K562 (cell line): ENCODE measurements around the gene SPG21. TPM values are rescaled to one million over a fixed set of nuclear protein-coding genes. Genes with fewer than 3 reads are reported as not detected.

Source experiments
- PHF21A ChIP-seq: fragments of 450-650 bp; IDR thresholded peaks from 2 replicates; pipeline ENCODE4 v1.6.1; 2017; ENCODE audit warnings: low read depth, borderline replicate concordance
- polyA plus RNA-seq, 8 experiments: library from polyadenylated mRNA; depleted of rRNA in 4 of 8; stranded (reverse) in 5 of 8; unstranded in 3 of 8; fragments of >200 nt; fragmentation: Nextera tagmentation in 2 of 8; fragmentation: Illumina TruSeq in 1 of 8; extraction: Ambion mirVana in 2 of 8; extraction: Trizol in 1 of 8; gene quantifications; 2 replicates each; pipeline versions ENCODE4 v1.2.1 to v1.2.3, GENCODE V29; 2011 to 2014; ENCODE audit warnings: inconsistent platforms in 1 of 8, missing spikeins in 1 of 8
- total RNA-seq, 7 experiments: library from RNA; depleted of rRNA in 6 of 7; stranded (reverse); fragments of >200 nt in 6 of 7; fragmentation: Illumina TruSeq in 2 of 7; extraction: Trizol in 2 of 7; gene quantifications; 2 replicates each; pipeline versions ENCODE4 v1.2.1 to v1.2.3, GENCODE V29; 2011 to 2021; ENCODE audit warnings: low replicate concordance in 1 of 7
- TF ChIP-seq, protein P1 (sequence below): fragments of 450-650 bp; IDR thresholded peaks from 2 replicates; pipeline ENCODE4 v1.6.1; 2016; ENCODE audit warnings: mild to moderate bottlenecking, moderate library complexity

SPG21 gene
- total and polyA plus RNA-seq, 9 of the 15 experiments (the other 6 are each of a cell fraction or from before 2014, with no cell fraction given), result 22.8 to 98.8 (median 65.1) TPM

DNA sequence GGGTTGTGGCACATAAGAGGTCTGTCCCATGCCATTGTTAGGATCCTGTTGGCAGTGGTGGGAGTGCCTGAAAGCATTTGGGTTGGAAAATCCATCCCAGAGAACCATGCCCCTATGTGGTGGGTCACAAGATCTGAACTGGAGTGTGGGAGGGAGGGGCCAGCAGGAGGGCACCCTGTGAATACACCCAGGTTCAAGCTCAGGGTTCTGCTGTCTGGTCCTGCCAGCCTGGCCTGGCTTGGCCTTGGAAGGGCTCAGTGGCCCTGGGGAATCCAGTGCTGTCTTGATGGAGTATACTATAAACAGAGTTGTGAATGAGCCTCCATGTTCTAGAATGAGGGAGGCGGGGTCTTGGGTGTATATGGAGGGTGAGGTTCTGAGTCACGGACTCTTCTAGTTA is 66.2 kb downstream of the SPG21 start (continued):
- TF ChIP-seq, protein P1, sequence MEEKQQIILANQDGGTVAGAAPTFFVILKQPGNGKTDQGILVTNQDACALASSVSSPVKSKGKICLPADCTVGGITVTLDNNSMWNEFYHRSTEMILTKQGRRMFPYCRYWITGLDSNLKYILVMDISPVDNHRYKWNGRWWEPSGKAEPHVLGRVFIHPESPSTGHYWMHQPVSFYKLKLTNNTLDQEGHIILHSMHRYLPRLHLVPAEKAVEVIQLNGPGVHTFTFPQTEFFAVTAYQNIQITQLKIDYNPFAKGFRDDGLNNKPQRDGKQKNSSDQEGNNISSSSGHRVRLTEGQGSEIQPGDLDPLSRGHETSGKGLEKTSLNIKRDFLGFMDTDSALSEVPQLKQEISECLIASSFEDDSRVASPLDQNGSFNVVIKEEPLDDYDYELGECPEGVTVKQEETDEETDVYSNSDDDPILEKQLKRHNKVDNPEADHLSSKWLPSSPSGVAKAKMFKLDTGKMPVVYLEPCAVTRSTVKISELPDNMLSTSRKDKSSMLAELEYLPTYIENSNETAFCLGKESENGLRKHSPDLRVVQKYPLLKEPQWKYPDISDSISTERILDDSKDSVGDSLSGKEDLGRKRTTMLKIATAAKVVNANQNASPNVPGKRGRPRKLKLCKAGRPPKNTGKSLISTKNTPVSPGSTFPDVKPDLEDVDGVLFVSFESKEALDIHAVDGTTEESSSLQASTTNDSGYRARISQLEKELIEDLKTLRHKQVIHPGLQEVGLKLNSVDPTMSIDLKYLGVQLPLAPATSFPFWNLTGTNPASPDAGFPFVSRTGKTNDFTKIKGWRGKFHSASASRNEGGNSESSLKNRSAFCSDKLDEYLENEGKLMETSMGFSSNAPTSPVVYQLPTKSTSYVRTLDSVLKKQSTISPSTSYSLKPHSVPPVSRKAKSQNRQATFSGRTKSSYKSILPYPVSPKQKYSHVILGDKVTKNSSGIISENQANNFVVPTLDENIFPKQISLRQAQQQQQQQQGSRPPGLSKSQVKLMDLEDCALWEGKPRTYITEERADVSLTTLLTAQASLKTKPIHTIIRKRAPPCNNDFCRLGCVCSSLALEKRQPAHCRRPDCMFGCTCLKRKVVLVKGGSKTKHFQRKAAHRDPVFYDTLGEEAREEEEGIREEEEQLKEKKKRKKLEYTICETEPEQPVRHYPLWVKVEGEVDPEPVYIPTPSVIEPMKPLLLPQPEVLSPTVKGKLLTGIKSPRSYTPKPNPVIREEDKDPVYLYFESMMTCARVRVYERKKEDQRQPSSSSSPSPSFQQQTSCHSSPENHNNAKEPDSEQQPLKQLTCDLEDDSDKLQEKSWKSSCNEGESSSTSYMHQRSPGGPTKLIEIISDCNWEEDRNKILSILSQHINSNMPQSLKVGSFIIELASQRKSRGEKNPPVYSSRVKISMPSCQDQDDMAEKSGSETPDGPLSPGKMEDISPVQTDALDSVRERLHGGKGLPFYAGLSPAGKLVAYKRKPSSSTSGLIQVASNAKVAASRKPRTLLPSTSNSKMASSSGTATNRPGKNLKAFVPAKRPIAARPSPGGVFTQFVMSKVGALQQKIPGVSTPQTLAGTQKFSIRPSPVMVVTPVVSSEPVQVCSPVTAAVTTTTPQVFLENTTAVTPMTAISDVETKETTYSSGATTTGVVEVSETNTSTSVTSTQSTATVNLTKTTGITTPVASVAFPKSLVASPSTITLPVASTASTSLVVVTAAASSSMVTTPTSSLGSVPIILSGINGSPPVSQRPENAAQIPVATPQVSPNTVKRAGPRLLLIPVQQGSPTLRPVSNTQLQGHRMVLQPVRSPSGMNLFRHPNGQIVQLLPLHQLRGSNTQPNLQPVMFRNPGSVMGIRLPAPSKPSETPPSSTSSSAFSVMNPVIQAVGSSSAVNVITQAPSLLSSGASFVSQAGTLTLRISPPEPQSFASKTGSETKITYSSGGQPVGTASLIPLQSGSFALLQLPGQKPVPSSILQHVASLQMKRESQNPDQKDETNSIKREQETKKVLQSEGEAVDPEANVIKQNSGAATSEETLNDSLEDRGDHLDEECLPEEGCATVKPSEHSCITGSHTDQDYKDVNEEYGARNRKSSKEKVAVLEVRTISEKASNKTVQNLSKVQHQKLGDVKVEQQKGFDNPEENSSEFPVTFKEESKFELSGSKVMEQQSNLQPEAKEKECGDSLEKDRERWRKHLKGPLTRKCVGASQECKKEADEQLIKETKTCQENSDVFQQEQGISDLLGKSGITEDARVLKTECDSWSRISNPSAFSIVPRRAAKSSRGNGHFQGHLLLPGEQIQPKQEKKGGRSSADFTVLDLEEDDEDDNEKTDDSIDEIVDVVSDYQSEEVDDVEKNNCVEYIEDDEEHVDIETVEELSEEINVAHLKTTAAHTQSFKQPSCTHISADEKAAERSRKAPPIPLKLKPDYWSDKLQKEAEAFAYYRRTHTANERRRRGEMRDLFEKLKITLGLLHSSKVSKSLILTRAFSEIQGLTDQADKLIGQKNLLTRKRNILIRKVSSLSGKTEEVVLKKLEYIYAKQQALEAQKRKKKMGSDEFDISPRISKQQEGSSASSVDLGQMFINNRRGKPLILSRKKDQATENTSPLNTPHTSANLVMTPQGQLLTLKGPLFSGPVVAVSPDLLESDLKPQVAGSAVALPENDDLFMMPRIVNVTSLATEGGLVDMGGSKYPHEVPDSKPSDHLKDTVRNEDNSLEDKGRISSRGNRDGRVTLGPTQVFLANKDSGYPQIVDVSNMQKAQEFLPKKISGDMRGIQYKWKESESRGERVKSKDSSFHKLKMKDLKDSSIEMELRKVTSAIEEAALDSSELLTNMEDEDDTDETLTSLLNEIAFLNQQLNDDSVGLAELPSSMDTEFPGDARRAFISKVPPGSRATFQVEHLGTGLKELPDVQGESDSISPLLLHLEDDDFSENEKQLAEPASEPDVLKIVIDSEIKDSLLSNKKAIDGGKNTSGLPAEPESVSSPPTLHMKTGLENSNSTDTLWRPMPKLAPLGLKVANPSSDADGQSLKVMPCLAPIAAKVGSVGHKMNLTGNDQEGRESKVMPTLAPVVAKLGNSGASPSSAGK, result no peak
- TF ChIP-seq PHF21A, result no peak
- TF ChIP-seq, all 486 proteins: peak for 0
